ENCODE measurements around the gene RABAC1.

- TF ChIP-seq FOXK1 (CRISPR knock-in tag; IDR thresholded peaks at IDR 0.05; ENCODE audit: borderline replicate concordance) (no peak), FOXM1 (IDR thresholded peaks at IDR 0.05; ENCODE audit: low read depth) (no peak), FOXM1 (CRISPR knock-in tag; IDR thresholded peaks at IDR 0.05; ENCODE audit: low read depth) (no peak), RAD21 (CRISPR knock-in tag; conservative IDR thresholded peaks at IDR 0.05 in 1 of 2, IDR thresholded peaks at IDR 0.05 in 1 of 2) (peak; percentile 80 to 88), POLR3A (IDR thresholded peaks at IDR 0.05; ENCODE audit: borderline replicate concordance, extremely low read depth, insufficient read depth, insufficient read length) (no peak), HCFC1 (IDR thresholded peaks at IDR 0.05; ENCODE audit: low read depth, low read length) (peak; percentile 38), SMC3 (conservative IDR thresholded peaks at IDR 0.05; ENCODE audit: insufficient read depth, low read depth, low read length) (peak; percentile 88), PREB (CRISPR knock-in tag; IDR thresholded peaks at IDR 0.05) (no peak), ZBTB1 (CRISPR knock-in tag; IDR thresholded peaks at IDR 0.05; ENCODE audit: borderline replicate concordance, low read depth) (no peak), ATF2 (CRISPR knock-in tag; IDR thresholded peaks at IDR 0.05) (no peak), CHD7 (IDR thresholded peaks at IDR 0.05; ENCODE audit: low read depth, low read length) (no peak)
Measured at GRCh38 chr19:41957838-41958366, 1.2 kb downstream of the RABAC1 start.
